Liver (tissue), 3 donors: ENCODE data around the gene PLB1.

Experiments used
- CTCF ChIP-seq: fragments of 150-350 bp; IDR thresholded peaks from 2 replicates; pipeline ENCODE4 v1.5.1; 2017; ENCODE audit warnings: improper control_type of control experiment, low read depth, low read length; ENCODE audit not compliant: missing input control
- GABPA ChIP-seq, 2 donors: IDR thresholded peaks in 1 of 2; conservative IDR thresholded peaks in 1 of 2; 2 replicates each; pipeline ENCODE4 v1.6.1; 2016; ENCODE audit warnings: antibody characterized with exemption in 2 of 2, mild to moderate bottlenecking in 1 of 2, moderate library complexity in 1 of 2
- MAX ChIP-seq: IDR thresholded peaks from 2 replicates; pipeline ENCODE4 v1.6.1; 2016; ENCODE audit warnings: antibody characterized with exemption
- RAD21 ChIP-seq, 2 donors: IDR thresholded peaks; 2 replicates each; pipeline ENCODE4 v1.6.1; 2016; ENCODE audit warnings: antibody characterized with exemption in 2 of 2, mild to moderate bottlenecking in 2 of 2
- REST ChIP-seq: IDR thresholded peaks from 2 replicates; pipeline ENCODE4 v1.6.1; 2016; ENCODE audit warnings: antibody characterized with exemption, mild to moderate bottlenecking
- RXRA ChIP-seq, 2 donors: IDR thresholded peaks; 2 replicates each; pipeline ENCODE4 v1.6.1; 2017 to 2018; ENCODE audit warnings: antibody characterized with exemption in 2 of 2, mild to moderate bottlenecking in 1 of 2
- SP1 ChIP-seq: IDR thresholded peaks from 2 replicates; pipeline ENCODE4 v1.6.1; 2018; ENCODE audit warnings: antibody characterized with exemption, mild to moderate bottlenecking
- TAF1 ChIP-seq: conservative IDR thresholded peaks from 2 replicates; pipeline ENCODE4 v1.6.1; 2016; ENCODE audit warnings: antibody characterized with exemption, mild to moderate bottlenecking
- YY1 ChIP-seq: IDR thresholded peaks from 2 replicates; pipeline ENCODE4 v1.6.1; 2016; ENCODE audit warnings: antibody characterized with exemption, mild to moderate bottlenecking
- ZBTB33 ChIP-seq: IDR thresholded peaks from 2 replicates; pipeline ENCODE4 v1.6.1; 2016; ENCODE audit warnings: antibody characterized with exemption
- donor health status: healthy.
- donor health status: healthy.

GRCh38 chr2:28513097-28513496, 17.2 kb downstream of the PLB1 start:
- no peak for TF ChIP-seq CTCF
- TF ChIP-seq RAD21 (IDR thresholded peaks at IDR 0.05): no peak
- no peak for TF ChIP-seq TAF1
- no peak for TF ChIP-seq RXRA (IDR thresholded peaks at IDR 0.05)
- TF ChIP-seq SP1: no peak
- TF ChIP-seq MAX: no peak
- TF ChIP-seq ZBTB33: no peak
- no peak for TF ChIP-seq YY1
- TF ChIP-seq REST: no peak
- TF ChIP-seq GABPA (IDR thresholded peaks at IDR 0.05 in 1 of 2, conservative IDR thresholded peaks at IDR 0.05 in 1 of 2): no peak
